Stimulated activated CD4-positive, alpha-beta T cell treated with anti-CD3 and anti-CD28 coated beads, Interleukin-1b, Interleukin-23, amount 100 ng/mL, for 48 hours (primary cell): Measurements from ENCODE around the gene MIEN1.
"Not testable (repeated sequence)": the region's sequence is repeated elsewhere in the genome, so short reads cannot be mapped to it uniquely, and the experiment has no call there.

ENCODE experiments used
- DNase-seq: peaks from one replicate; pipeline ENCODE4 v3.0.0-alpha.2; 2020

Gene MIEN1

GRCh38 chr17:39739885-39740356 lies 9.6 kb upstream of the MIEN1 start:
- DNase-seq = no peak

GRCh38 chr17:39738983-39739884 lies 8.9 kb upstream of the MIEN1 start:
- DNase-seq = no peak

GRCh38 chr17:39738568-39738901 lies 8.2 kb upstream of the MIEN1 start:
- peak; percentile 54 for DNase-seq

- no peak for DNase-seq
Measured at GRCh38 chr17:39737760-39738567, 7.6 kb upstream of the MIEN1 start, which contains the start of gene GRB7. GRB7 (plus strand) TSS chr17:39737938; CDS start chr17:39742302, 4,364 bp downstream.

GRCh38 chr17:39737206-39737759 lies 7.0 kb upstream of the MIEN1 start:
- no peak for DNase-seq

GRCh38 chr17:39736319-39737165 lies 6.2 kb upstream of the MIEN1 start:
- DNase-seq = no peak

- no peak for DNase-seq
Measured at GRCh38 chr17:39735882-39736281, 5.5 kb upstream of the MIEN1 start.

GRCh38 chr17:39732586-39732985 lies 2.3 kb upstream of the MIEN1 start:
- DNase-seq = no peak

- DNase-seq = no peak
Measured at GRCh38 chr17:39729280-39729851, 966 bp downstream of the MIEN1 start.

GRCh38 chr17:39727556-39727955 lies 2.8 kb downstream of the MIEN1 start:
- DNase-seq = no peak

GRCh38 chr17:39726617-39727016 lies 3.7 kb downstream of the MIEN1 start:
- no peak for DNase-seq

- DNase-seq = not testable (repeated sequence)
Measured at GRCh38 chr17:39725923-39726322, 4.4 kb downstream of the MIEN1 start.

- no peak for DNase-seq
Measured at GRCh38 chr17:39724731-39725130, 5.6 kb downstream of the MIEN1 start.

- DNase-seq = no peak
Measured at GRCh38 chr17:39722965-39723848, 7.1 kb downstream of the MIEN1 start.

- no peak for DNase-seq
Measured at GRCh38 chr17:39722104-39722503, 8.2 kb downstream of the MIEN1 start.

- no peak for DNase-seq
Measured at GRCh38 chr17:39719563-39720355, 10.6 kb downstream of the MIEN1 start.

GRCh38 chr17:39717660-39718059 lies 12.7 kb downstream of the MIEN1 start:
- no peak for DNase-seq

- DNase-seq = no peak
Measured at GRCh38 chr17:39716879-39717536, 13.3 kb downstream of the MIEN1 start.

GRCh38 chr17:39716073-39716818 lies 14.1 kb downstream of the MIEN1 start:
- no peak for DNase-seq
